GM21367 (cell line): ENCODE measurements around the gene TFPI2.
A peak's percentile ranks its signal among the peaks of the same experiment; 100 is the strongest.
"Not testable (repeated sequence)": the region's sequence is repeated elsewhere in the genome, so short reads cannot be mapped to it uniquely, and the experiment has no call there.

Experiments used
- ATAC-seq: cut with Tn5 transposase; IDR thresholded peaks from one replicate; pipeline ENCODE4 v1.9.1; 2021; ENCODE audit not compliant: unreplicated experiment

The TFPI2 gene, protein sequence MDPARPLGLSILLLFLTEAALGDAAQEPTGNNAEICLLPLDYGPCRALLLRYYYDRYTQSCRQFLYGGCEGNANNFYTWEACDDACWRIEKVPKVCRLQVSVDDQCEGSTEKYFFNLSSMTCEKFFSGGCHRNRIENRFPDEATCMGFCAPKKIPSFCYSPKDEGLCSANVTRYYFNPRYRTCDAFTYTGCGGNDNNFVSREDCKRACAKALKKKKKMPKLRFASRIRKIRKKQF

GRCh38 chr7:93890464-93891068 lies at the start of gene TFPI2:
Gene TFPI2, minus strand, starts transcription at chr7:93890753. Its CDS starts 75 bp downstream, at chr7:93890678.
- ATAC-seq: peak; percentile 34

GRCh38 chr7:93938293-93938692 lies 47.7 kb upstream of the TFPI2 start:
- ATAC-seq: no peak

GRCh38 chr7:93937818-93938217 lies 47.3 kb upstream of the TFPI2 start:
- ATAC-seq: no peak

- ATAC-seq: no peak
Measured at GRCh38 chr7:93935102-93935501, 44.5 kb upstream of the TFPI2 start.

DNA sequence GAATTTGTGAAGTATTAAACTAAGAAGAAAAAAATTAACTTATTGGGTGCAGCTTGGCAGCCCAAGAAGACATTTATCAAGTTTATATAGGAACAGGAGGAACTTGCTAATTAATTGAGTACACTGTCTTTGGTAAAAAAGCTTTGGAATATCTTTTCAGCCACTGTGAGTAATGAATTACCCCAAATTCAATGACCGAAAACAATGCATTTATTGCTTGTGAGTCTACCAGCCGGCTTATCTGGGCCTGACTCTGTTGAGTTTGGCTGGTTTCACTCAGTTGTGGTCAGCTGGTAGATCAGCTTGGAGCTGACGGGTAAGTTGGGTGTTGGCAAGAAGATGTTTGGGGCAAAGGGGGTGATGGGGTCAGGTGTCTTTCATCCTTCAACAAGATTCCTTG lies 42.6 kb upstream of the TFPI2 start:
- no peak for ATAC-seq

- ATAC-seq: no peak
Measured at GRCh38 chr7:93931655-93932054, 41.1 kb upstream of the TFPI2 start.

DNA sequence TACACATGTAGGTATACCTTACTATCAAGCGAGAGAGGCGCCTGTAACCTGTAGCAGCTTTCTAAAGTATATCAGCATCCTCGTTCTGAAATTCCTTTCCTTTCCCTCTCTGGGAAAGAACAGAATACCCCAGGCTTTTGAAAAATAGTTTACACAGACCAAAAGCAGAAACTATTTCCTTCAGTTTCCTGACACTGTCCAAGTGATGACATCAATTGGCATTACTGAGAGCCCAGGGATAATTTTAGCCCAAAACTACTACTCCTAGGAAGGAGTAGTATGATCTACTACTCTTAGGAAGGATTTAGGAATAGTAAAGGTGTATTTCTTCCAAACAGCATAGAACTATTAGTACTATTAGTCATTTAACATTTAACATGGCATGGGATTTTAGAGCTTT lies 37.0 kb upstream of the TFPI2 start:
- no peak for ATAC-seq

- no peak for ATAC-seq
Measured at GRCh38 chr7:93926800-93927199, 36.2 kb upstream of the TFPI2 start.

- ATAC-seq: no peak
Measured at GRCh38 chr7:93923942-93924341, 33.4 kb upstream of the TFPI2 start.

DNA sequence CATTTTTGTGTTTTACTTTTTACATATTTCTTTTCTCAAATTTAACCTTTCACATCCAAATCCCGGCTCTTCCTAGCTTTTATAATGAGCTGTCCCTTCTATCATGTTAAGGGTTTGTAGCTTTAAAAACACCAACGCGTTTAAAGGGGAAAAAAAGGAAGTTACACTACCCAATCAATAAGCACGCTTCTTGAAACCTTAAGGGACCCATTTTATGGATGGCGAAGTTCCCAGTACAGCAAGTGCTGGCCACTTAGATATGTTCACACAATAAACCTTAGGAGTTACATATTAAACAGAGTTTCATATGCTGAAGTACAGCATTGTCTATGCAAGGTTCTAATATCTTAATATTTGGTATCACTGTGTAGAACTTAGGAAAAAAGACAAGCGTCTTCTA lies 32.7 kb upstream of the TFPI2 start:
- ATAC-seq: no peak

- peak; percentile 86 for ATAC-seq
Measured at GRCh38 chr7:93921607-93922566, 31.3 kb upstream of the TFPI2 start, which contains the start of gene GNG11. Gene GNG11, plus strand, starts transcription at chr7:93921735. Its CDS starts 403 bp downstream, at chr7:93922138.

GRCh38 chr7:93921186-93921585 lies 30.6 kb upstream of the TFPI2 start:
- no peak for ATAC-seq

GRCh38 chr7:93920496-93921182 lies 30.1 kb upstream of the TFPI2 start:
- no peak for ATAC-seq

DNA sequence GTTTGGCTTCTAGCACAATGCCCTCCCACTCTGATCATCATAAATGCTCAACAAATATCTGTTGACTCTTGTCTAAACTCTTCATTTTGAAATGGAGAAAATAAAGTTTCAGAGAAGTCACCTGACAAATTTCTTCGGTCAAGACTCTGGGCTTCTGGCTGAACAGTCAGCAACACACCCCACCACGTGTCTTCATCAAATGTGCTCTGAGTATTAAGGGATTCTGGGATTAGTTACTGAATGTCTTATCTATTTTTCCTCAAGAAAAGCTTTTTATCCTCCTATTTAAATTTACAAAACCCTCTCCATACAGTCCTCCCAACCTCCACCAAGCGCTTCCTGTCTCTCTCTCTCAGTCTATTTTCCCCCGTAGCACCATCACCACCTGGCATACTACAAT lies 25.8 kb upstream of the TFPI2 start:
- ATAC-seq: not testable (repeated sequence)

DNA sequence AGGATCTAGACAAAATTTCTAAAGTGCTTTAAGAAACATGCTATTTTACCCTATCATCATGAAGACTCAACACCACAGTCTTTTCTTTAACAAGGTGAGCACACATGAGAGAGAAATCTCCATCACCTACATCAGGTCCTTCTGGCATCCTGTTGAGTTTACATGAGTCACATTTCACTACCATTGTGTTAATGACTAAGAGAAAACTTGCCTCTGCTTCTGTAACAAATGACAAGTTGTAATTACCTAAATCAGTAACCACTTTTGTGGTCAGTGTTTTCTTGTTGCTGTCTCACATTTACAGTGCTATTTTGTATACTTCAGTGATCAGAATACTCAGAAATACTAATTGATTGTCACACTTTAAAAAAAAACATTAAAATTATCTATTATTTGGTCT lies 25.3 kb upstream of the TFPI2 start:
- ATAC-seq: not testable (repeated sequence)

DNA sequence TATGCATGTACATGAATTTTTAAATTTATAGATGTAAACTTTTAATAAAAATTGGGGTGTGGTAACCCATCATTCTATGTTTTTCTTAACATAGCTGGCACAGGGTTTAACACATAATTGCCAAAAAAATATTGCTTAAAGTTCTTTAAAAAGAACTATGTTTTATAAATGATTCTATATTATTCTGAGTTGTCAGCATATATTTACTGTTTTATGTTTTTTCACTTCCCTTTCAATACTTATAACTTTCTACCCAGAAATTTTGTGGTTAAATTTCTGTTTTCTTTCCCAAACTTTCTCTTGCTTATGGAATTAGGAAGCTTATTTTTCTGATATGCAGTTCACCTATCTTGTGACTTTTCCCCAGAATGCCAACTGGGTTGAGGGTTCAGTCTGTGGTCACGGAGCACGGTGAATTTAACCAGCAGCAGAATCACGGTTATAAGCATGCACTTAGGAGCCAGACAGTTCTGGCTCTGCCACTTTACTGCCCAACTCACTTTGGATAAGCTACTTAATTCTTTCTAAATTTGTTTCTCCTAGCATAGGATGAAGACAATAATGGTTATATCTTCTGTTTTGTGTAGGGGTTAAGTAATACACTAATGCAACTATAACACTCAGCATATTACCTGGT lies 24.8 kb upstream of the TFPI2 start:
- not testable (repeated sequence) for ATAC-seq

GRCh38 chr7:93914581-93915066 lies 24.1 kb upstream of the TFPI2 start:
- no peak for ATAC-seq

GRCh38 chr7:93913197-93913596 lies 22.6 kb upstream of the TFPI2 start:
- ATAC-seq: no peak

DNA sequence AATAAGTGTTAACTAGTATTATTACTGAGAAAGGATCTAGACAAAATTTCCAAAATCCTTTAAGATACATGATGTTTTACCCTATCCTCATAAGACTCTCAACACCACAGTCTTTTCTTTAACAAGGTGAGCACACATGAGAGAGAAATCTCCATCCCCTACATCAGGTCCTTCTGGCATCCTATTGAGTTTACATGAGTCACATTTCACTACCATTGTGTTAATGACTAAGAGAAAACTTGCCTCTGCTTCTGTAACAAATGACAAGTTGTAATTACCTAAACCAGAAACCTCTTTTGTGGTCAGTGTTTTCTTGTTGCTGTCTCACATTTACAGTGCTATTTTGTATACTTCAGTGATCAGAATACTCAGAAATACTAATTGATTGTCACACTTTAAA lies 21.1 kb upstream of the TFPI2 start:
- peak; percentile 58 for ATAC-seq

DNA sequence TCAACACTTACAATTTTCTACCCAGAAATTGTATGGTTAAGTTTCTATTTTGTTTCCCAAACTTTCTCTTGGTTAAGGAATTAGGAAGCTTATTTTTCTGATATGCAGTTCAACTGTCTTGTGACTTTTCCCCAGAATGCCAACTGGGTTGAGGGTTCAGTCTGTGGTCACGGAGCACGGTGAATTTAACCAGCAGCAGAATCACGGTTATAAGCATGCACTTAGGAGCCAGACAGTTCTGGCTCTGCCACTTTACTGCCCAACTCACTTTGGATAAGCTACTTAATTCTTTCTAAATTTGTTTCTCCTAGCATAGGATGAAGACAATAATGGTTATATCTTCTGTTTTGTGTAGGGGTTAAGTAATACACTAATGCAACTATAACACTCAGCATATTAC lies 20.7 kb upstream of the TFPI2 start:
- not testable (repeated sequence) for ATAC-seq
